ENCODE measurements around the gene CDC42SE1.

DNA sequence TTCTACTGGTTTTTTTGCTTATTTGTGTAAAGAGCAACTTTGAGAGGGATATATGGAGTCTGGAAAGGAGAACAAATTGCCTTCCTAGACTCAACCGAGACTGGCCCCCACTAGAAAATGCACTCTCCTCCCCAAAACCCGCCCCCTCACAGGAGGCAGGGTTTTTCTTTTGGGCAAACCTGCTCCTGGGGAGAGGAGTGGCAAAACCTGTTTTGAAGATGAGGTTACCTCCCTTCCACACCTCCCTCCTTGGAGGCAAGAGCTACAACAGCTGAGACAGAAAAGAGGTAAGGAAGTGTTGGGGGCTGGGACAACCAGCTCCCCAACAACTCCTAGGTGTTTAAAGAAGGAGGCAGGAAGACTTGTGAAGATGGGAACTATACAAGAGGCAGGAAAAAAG lies 23.1 kb downstream of the CDC42SE1 start, which contains the start of gene BNIPL:
- TF ChIP-seq, protein P1, sequence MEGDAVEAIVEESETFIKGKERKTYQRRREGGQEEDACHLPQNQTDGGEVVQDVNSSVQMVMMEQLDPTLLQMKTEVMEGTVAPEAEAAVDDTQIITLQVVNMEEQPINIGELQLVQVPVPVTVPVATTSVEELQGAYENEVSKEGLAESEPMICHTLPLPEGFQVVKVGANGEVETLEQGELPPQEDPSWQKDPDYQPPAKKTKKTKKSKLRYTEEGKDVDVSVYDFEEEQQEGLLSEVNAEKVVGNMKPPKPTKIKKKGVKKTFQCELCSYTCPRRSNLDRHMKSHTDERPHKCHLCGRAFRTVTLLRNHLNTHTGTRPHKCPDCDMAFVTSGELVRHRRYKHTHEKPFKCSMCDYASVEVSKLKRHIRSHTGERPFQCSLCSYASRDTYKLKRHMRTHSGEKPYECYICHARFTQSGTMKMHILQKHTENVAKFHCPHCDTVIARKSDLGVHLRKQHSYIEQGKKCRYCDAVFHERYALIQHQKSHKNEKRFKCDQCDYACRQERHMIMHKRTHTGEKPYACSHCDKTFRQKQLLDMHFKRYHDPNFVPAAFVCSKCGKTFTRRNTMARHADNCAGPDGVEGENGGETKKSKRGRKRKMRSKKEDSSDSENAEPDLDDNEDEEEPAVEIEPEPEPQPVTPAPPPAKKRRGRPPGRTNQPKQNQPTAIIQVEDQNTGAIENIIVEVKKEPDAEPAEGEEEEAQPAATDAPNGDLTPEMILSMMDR (conservative IDR thresholded peaks at IDR 0.05 in 1 of 2, IDR thresholded peaks at IDR 0.05 in 1 of 2; ENCODE audit: extremely low read depth in 1 of 2, insufficient read depth in 1 of 2, low read depth in 1 of 2, low read length in 2 of 2) = no peak
- no peak for TF ChIP-seq EZH2 (IDR thresholded peaks at IDR 0.05; ENCODE audit: borderline replicate concordance, low read length)
